ENCODE results near the gene LRRC74A.
A peak's percentile ranks its signal among the peaks of the same experiment; 100 is the strongest.

Gene LRRC74A

DNA sequence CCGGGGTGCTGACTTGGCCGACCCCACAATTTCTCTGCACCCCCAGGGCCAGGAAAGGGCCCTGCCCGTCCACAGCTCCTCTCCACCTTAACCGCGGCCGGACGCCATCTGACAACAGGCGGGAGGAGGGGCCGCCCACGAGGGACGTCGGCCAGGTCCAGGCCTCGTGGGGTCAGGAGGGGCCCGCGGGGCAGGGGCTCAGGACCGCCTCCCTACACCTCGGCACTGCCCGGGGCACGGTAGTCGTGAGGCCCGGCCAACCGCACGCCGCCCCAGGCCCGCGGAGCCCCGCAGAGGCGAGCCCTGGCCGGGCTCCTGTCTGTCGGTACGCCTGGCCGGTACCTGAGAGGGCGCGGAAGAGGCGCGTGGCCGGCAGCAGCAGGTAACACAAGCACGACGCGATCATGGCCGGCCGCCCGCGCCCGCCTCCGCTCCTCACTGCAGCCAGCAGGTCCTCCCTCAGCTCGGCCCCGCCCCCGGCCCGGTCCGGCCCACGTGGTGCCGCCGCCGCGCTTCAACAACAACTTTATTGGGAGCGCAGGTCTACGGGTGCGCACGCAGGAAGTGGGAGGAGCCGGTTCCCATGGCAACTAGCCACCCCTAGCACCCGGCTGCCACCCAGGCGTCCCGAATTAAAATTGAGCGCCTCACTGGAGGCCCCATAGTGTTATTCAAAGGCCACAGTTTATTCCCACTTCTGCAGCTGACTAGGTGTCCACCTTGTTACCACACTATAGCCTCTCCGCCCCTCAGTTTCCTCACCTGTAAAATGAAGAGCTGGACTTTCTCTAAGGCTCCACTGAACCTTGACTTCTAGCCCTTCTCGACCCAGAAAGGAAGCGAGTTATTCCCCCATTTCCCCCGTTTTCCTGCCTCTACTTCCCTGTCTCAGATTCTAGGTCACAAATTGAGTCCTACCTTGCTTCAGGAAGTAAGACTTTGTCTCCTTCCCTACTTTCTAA lies 13.5 kb upstream of the LRRC74A start, which contains the start of gene ANGEL1:
ANGEL1 (minus strand) TSS at position 461 of the 962 bp plus-strand sequence; CDS start at position 406, 55 bp downstream.
- Histone ChIP-seq H3K36me3 (replicated peaks; ENCODE audit: insufficient read depth, low read length) (no peaks in the 10 kb centered on the region), H3K9me3 (replicated peaks; ENCODE audit: insufficient read depth, low read length) (no peaks in the 10 kb centered on the region), H3K9ac (ENCODE audit: low read length) (peak within 1 kb of the TSS; percentile 85), H4K20me1 (ENCODE audit: insufficient read depth, low read length) (no peaks in the 10 kb centered on the region), H3K27ac (ENCODE audit: low read length) (peak within 1 kb of the TSS; percentile 65; the same call in 1 of the 2 replicates), H3F3A (ENCODE audit: insufficient read depth, low read length) (peaks cover 2% of the 10 kb centered on the region; the same call in 1 of the 2 replicates), H3K79me2 (ENCODE audit: low read length) (peaks cover 8% of the 10 kb centered on the region; the same call in 1 of the 2 replicates), H3K4me3 (ENCODE audit: low read length) (peak within 1 kb of the TSS; percentile 76), H3K9me2 (replicated peaks; ENCODE audit: insufficient read depth, low read length) (no peaks in the 10 kb centered on the region), H2AFZ (ENCODE audit: low read length) (peak within 1 kb of the TSS; percentile 94), H3K4me1 (ENCODE audit: low read length) (peaks cover 4% of the 10 kb centered on the region; the same call in 1 of the 2 replicates), H3K4me2 (ENCODE audit: low read depth, low read length) (peak within 1 kb of the TSS; percentile 65), H3K27me3 (replicated peaks; ENCODE audit: insufficient read depth, low read length) (no peaks in the 10 kb centered on the region)
- DNase-seq, result peak; percentile 89
- TF ChIP-seq EZH2 (optimal IDR thresholded peaks at IDR 0.05; ENCODE audit: low read depth, low read length), result no peak
- TF ChIP-seq, protein P1, sequence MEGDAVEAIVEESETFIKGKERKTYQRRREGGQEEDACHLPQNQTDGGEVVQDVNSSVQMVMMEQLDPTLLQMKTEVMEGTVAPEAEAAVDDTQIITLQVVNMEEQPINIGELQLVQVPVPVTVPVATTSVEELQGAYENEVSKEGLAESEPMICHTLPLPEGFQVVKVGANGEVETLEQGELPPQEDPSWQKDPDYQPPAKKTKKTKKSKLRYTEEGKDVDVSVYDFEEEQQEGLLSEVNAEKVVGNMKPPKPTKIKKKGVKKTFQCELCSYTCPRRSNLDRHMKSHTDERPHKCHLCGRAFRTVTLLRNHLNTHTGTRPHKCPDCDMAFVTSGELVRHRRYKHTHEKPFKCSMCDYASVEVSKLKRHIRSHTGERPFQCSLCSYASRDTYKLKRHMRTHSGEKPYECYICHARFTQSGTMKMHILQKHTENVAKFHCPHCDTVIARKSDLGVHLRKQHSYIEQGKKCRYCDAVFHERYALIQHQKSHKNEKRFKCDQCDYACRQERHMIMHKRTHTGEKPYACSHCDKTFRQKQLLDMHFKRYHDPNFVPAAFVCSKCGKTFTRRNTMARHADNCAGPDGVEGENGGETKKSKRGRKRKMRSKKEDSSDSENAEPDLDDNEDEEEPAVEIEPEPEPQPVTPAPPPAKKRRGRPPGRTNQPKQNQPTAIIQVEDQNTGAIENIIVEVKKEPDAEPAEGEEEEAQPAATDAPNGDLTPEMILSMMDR (IDR thresholded peaks at IDR 0.05; ENCODE audit: low read length), result no peak
- no peak for TF ChIP-seq EZH2phosphoT487 (IDR thresholded peaks at IDR 0.05; ENCODE audit: low read length)

DNA sequence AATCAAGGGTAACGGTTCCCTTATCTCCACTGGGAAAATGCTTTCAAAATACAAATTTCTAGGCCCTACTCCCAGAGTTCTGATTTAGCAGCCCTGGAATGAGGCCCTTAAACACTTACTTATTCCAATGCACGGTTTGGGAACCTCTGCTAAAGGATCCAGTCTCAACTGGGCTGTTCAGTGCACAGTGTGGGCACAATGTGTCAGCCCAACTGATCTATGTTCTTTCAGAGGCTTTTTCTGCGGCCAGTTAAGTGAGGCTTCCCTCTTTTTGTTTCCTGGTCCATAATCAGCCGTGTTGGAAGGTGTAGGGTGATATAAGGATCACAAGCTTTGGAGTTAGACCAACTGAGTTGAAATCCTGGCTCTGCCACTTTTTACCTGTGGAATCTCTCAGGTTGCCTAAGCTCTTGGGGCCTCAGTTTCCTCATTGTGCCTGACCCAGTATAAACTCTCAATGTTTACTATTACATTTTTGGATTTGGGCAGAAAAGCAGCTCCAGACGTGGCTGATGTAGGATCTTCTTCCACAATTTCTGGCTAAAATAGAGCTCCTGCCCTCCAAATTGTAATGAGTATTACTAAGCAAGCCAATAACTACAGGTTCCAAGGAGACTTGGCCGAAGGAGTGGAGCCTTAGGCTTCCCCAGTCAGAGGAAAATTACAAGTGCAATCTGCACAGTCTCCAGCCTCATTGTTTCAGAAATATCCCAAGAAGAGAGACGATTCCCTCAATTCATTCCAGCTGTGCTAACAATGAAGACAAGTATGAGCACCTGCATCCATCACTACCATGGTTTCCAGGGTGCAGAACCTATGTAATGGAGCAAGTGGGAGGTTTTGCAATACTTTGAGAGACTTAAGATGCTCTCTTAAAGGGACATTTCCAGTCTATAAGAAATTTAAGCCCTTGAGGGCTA lies 11.2 kb upstream of the LRRC74A start:
- no peaks in the 10 kb centered on the region for H3K9me3 ChIP-seq (replicated peaks; ENCODE audit: insufficient read depth, low read length)
- H3K9me2 ChIP-seq (replicated peaks; ENCODE audit: insufficient read depth, low read length), result no peaks in the 10 kb centered on the region
- TF ChIP-seq, protein P1 (IDR thresholded peaks at IDR 0.05; ENCODE audit: low read length), result no peak
- no peak for TF ChIP-seq EZH2 (optimal IDR thresholded peaks at IDR 0.05; ENCODE audit: low read depth, low read length)
- no peak for TF ChIP-seq EZH2phosphoT487 (IDR thresholded peaks at IDR 0.05; ENCODE audit: low read length)
- H3F3A ChIP-seq (ENCODE audit: insufficient read depth, low read length), result peaks cover 2% of the 10 kb centered on the region; the same call in 1 of the 2 replicates
- no peaks in the 10 kb centered on the region for H3K36me3 ChIP-seq (replicated peaks; ENCODE audit: insufficient read depth, low read length)
- H3K79me2 ChIP-seq (ENCODE audit: low read length), result peaks cover 4% of the 10 kb centered on the region; the same call in 1 of the 2 replicates
- no peak overlapping the region for H3K9ac ChIP-seq (ENCODE audit: low read length)
- H3K27me3 ChIP-seq (replicated peaks; ENCODE audit: insufficient read depth, low read length), result no peaks in the 10 kb centered on the region
- H3K4me1 ChIP-seq (ENCODE audit: low read length), result peaks cover 4% of the 10 kb centered on the region; the same call in 1 of the 2 replicates
- H3K4me3 ChIP-seq (ENCODE audit: low read length), result no peak overlapping the region
- H2AFZ ChIP-seq (ENCODE audit: low read length), result no peak overlapping the region
- H4K20me1 ChIP-seq (ENCODE audit: insufficient read depth, low read length), result no peaks in the 10 kb centered on the region
- DNase-seq, result no peak
- no peak overlapping the region for H3K27ac ChIP-seq (ENCODE audit: low read length)
- H3K4me2 ChIP-seq (ENCODE audit: low read depth, low read length), result no peak overlapping the region

DNA sequence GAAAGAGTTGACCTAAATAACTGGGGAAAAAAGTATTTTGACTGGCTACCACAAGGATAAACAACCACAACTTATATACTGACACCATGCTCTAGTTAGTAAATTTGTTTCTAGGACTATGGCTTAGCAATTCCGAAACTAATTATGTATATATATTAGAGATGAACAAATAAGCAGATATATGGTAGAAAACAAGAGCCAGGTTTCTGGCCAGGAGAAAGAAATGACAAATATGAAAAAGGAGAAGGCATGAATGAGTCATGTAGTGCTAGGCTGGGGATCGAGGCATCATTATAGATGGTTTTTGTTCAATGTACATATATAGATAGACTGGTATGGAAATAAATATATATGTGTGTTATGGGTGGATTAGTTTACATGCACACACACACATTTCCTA lies 5.5 kb upstream of the LRRC74A start:
- Histone ChIP-seq H3K9me2 (replicated peaks; ENCODE audit: insufficient read depth, low read length) (no peaks in the 10 kb centered on the region), H3K4me2 (ENCODE audit: low read depth, low read length) (no peak overlapping the region), H3K27me3 (replicated peaks; ENCODE audit: insufficient read depth, low read length) (no peaks in the 10 kb centered on the region), H3K9ac (ENCODE audit: low read length) (no peak overlapping the region), H3F3A (ENCODE audit: insufficient read depth, low read length) (no peaks in the 10 kb centered on the region), H3K36me3 (replicated peaks; ENCODE audit: insufficient read depth, low read length) (no peaks in the 10 kb centered on the region), H3K79me2 (ENCODE audit: low read length) (no peaks in the 10 kb centered on the region), H3K27ac (ENCODE audit: low read length) (no peak overlapping the region), H3K4me1 (ENCODE audit: low read length) (no peaks in the 10 kb centered on the region), H3K4me3 (ENCODE audit: low read length) (no peak overlapping the region), H2AFZ (ENCODE audit: low read length) (no peak overlapping the region), H3K9me3 (replicated peaks; ENCODE audit: insufficient read depth, low read length) (no peaks in the 10 kb centered on the region), H4K20me1 (ENCODE audit: insufficient read depth, low read length) (no peaks in the 10 kb centered on the region)
- TF ChIP-seq, protein P1 (IDR thresholded peaks at IDR 0.05; ENCODE audit: low read length), result no peak
- TF ChIP-seq EZH2 (optimal IDR thresholded peaks at IDR 0.05; ENCODE audit: low read depth, low read length) (no peak), EZH2phosphoT487 (IDR thresholded peaks at IDR 0.05; ENCODE audit: low read length) (no peak)
- no peak for DNase-seq

All from MM.1S (cell line).